ENCODE results near the gene HOPX. TPM values are rescaled to one million over a fixed set of nuclear protein-coding genes. Genes with fewer than 3 reads are reported as not detected.
"Not testable (repeated sequence)": the region's sequence is repeated elsewhere in the genome, so short reads cannot be mapped to it uniquely, and the experiment has no call there.

The HOPX gene
- total RNA-seq, 1 donor from 2014 or later, result 0.96 TPM

DNA sequence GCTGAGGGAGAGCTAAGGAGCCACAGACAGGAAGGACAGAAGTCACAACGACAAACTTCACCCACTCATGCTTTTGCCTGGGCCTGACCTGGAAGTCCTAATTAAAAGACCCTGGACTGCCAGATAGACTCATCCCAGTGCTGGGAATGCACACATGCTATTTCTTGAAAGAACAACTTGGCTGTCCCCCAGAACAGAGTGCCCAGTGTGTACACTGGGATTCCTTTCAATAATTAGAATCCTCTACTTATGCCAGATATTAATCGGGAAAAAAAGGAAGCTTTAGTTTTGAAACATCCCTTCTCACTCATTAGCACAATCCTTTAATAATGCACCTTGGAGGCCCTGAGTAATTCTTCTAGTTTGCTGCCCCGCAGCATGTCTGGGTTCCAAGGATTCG lies 3.4 kb downstream of the HOPX start:
- TF ChIP-seq, protein P1, sequence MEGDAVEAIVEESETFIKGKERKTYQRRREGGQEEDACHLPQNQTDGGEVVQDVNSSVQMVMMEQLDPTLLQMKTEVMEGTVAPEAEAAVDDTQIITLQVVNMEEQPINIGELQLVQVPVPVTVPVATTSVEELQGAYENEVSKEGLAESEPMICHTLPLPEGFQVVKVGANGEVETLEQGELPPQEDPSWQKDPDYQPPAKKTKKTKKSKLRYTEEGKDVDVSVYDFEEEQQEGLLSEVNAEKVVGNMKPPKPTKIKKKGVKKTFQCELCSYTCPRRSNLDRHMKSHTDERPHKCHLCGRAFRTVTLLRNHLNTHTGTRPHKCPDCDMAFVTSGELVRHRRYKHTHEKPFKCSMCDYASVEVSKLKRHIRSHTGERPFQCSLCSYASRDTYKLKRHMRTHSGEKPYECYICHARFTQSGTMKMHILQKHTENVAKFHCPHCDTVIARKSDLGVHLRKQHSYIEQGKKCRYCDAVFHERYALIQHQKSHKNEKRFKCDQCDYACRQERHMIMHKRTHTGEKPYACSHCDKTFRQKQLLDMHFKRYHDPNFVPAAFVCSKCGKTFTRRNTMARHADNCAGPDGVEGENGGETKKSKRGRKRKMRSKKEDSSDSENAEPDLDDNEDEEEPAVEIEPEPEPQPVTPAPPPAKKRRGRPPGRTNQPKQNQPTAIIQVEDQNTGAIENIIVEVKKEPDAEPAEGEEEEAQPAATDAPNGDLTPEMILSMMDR (IDR thresholded peaks at IDR 0.05; ENCODE audit: insufficient read depth, low read length, poor library complexity, severe bottlenecking), result no peak

GRCh38 chr4:56674984-56675383 lies 6.1 kb downstream of the HOPX start:
- Histone ChIP-seq H3K4me3 (ENCODE audit: low read depth, low read length) (no peak overlapping the region), H3K36me3 (ENCODE audit: control insufficient read depth, insufficient read depth, low read length) (no peaks in the 10 kb centered on the region), H3K27me3 (ENCODE audit: control insufficient read depth, insufficient read depth, low read length) (no peaks in the 10 kb centered on the region)
- TF ChIP-seq, protein P1 (IDR thresholded peaks at IDR 0.05; ENCODE audit: insufficient read depth, low read length, poor library complexity, severe bottlenecking), result no peak
- no peak for DNase-seq (ENCODE audit: low read depth)

More for the DNA sequence above, 3.4 kb downstream of the HOPX start:
- no peaks in the 10 kb centered on the region for H3K27me3 ChIP-seq (ENCODE audit: control insufficient read depth, insufficient read depth, low read length)
- no peak overlapping the region for H3K4me3 ChIP-seq (ENCODE audit: low read depth, low read length)
- H3K36me3 ChIP-seq (ENCODE audit: control insufficient read depth, insufficient read depth, low read length), result no peaks in the 10 kb centered on the region
- DNase-seq (ENCODE audit: low read depth), result no peak

- H3K27me3 ChIP-seq (ENCODE audit: control insufficient read depth, insufficient read depth, low read length), result no peaks in the 10 kb centered on the region
- DNase-seq (ENCODE audit: low read depth), result no peak
These were observed 9.2 kb downstream of the HOPX start for GRCh38 chr4:56671860-56672259.

GRCh38 chr4:56671373-56671772 lies 9.7 kb downstream of the HOPX start:
- TF ChIP-seq, protein P1 (IDR thresholded peaks at IDR 0.05; ENCODE audit: insufficient read depth, low read length, poor library complexity, severe bottlenecking), result no peak
- no peak for DNase-seq (ENCODE audit: low read depth)
- H3K36me3 ChIP-seq (ENCODE audit: control insufficient read depth, insufficient read depth, low read length), result no peaks in the 10 kb centered on the region
- H3K27me3 ChIP-seq (ENCODE audit: control insufficient read depth, insufficient read depth, low read length), result no peaks in the 10 kb centered on the region
- no peak overlapping the region for H3K4me3 ChIP-seq (ENCODE audit: low read depth, low read length)

More at GRCh38 chr4:56671860-56672259, 9.2 kb downstream of the HOPX start:
- Histone ChIP-seq H3K36me3 (ENCODE audit: control insufficient read depth, insufficient read depth, low read length) (no peaks in the 10 kb centered on the region), H3K4me3 (ENCODE audit: low read depth, low read length) (no peak overlapping the region)
- TF ChIP-seq, protein P1 (IDR thresholded peaks at IDR 0.05; ENCODE audit: insufficient read depth, low read length, poor library complexity, severe bottlenecking), result no peak

DNA sequence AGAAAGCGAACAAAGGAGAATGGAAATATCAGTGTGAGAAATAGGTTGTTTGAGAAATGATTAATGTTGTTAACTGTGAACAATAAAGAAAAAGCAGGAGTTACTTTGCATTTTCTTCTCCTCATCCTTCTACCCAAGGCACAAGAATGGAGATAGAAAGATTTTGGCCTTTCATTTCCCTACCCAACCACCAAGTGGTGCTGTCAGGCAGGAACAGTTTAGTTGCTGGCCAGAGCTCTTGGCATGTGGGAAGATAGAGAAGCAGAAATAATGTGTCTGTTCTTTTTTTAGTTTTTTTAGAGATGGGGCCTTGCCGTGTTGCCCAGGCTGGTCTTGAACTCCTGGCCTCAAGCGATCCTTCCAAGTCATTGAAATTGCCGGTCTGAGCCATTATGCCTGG lies 12.8 kb downstream of the HOPX start:
- DNase-seq (ENCODE audit: low read depth), result no peak
- H3K36me3 ChIP-seq (ENCODE audit: control insufficient read depth, insufficient read depth, low read length), result no peaks in the 10 kb centered on the region
- no peak overlapping the region for H3K4me3 ChIP-seq (ENCODE audit: low read depth, low read length)
- H3K27me3 ChIP-seq (ENCODE audit: control insufficient read depth, insufficient read depth, low read length), result no peaks in the 10 kb centered on the region
- TF ChIP-seq, protein P1 (IDR thresholded peaks at IDR 0.05; ENCODE audit: insufficient read depth, low read length, poor library complexity, severe bottlenecking), result no peak

GRCh38 chr4:56667396-56667795 lies 13.7 kb downstream of the HOPX start:
- H3K27me3 ChIP-seq (ENCODE audit: control insufficient read depth, insufficient read depth, low read length); DNase-seq (ENCODE audit: low read depth); H3K36me3 ChIP-seq (ENCODE audit: control insufficient read depth, insufficient read depth, low read length); H3K4me3 ChIP-seq (ENCODE audit: low read depth, low read length): not testable (repeated sequence)

Measured in kidney epithelial cell (primary cell).